ENCODE data around the gene TBC1D5. TPM values are rescaled to one million over a fixed set of nuclear protein-coding genes. Genes with fewer than 3 reads are reported as not detected.

The TBC1D5 gene
- total and polyA plus RNA-seq, 2 of the 4 experiments (the other 2 are of a cell fraction), result 16.4 to 57.0 TPM

DNA sequence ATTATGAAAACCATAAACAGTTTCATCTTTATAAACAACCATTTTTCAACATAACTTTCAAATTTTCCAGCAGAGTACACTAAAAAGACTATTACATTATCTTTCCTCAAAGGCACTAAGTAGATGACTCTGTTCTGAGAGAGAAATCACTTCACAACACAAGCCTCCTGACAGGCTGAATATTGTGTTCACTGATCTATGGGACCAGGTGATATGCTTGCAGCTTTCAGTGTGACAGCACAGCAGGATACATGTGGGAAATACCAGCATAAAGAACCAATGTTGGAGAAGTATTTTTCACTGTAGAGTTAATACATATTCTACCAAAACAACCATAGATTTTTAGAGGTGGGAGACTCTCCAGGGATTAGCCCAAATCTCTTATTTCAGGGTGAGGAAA is 507.1 kb downstream of the TBC1D5 start:
- ChIA-PET CTCF (interaction anchor here (1.2 kb wide), 1 partner anchor 639 kb away, joined by 3 read pairs; no protein-coding TSS in a partner anchor), POLR2A (ENCODE audit: unreplicated experiment) (no interaction called here)
- Histone ChIP-seq H3K9ac (ENCODE audit: low read depth, low read length) (no peak overlapping the region), H3K4ac (ENCODE audit: low read depth, low read length) (no peak overlapping the region), H3K27me3 (ENCODE audit: control insufficient read depth, insufficient read depth, low read length) (no peaks in the 10 kb centered on the region), H3K14ac (replicated peaks; ENCODE audit: low read depth, low read length) (no peak overlapping the region), H2BK120ac (ENCODE audit: low read depth, low read length) (no peak overlapping the region), H3K4me3 (ENCODE audit: insufficient read depth, low read depth, low read length) (no peak overlapping the region), H3K79me1 (ENCODE audit: low read depth in 1 of 2, low read length in 2 of 2) (no peaks in the 10 kb centered on the region), H2BK20ac (ENCODE audit: low read depth, low read length) (no peak overlapping the region), H4K91ac (ENCODE audit: insufficient read depth, low read depth, low read length) (no peak overlapping the region), H2AK5ac (ENCODE audit: low read depth, low read length) (no peak overlapping the region), H3K36me3 (ENCODE audit: control insufficient read depth, insufficient read depth, low read length) (no peaks in the 10 kb centered on the region), H4K20me1 (ENCODE audit: insufficient read depth, low read length) (no peaks in the 10 kb centered on the region), H3K27ac (ENCODE audit: insufficient read depth, low read length) (no peak overlapping the region), H2AK9ac (replicated peaks; ENCODE audit: low read depth, low read length, poor library complexity) (no peak overlapping the region), H2AFZ (replicated peaks; ENCODE audit: low read length, poor library complexity) (no peak overlapping the region), H4K5ac (ENCODE audit: low read depth, low read length) (no peak overlapping the region), H3K4me2 (ENCODE audit: low read depth, low read length) (no peak overlapping the region), H3K4me1 (ENCODE audit: control insufficient read depth, insufficient read depth, low read length) (no peaks in the 10 kb centered on the region), H3K9me3 (ENCODE audit: control insufficient read depth, insufficient read depth, low read length) (no peaks in the 10 kb centered on the region), H2BK5ac (ENCODE audit: low read depth, low read length, poor library complexity, severe bottlenecking) (no peak overlapping the region), H3K18ac (ENCODE audit: low read depth, low read length) (no peak overlapping the region), H4K8ac (ENCODE audit: low read depth in 2 of 2, low read length in 2 of 2) (no peak overlapping the region), H3K56ac (ENCODE audit: extremely low read depth, insufficient read depth, low read length) (no peak overlapping the region), H3K9me1 (ENCODE audit: insufficient read depth, low read length) (no peaks in the 10 kb centered on the region; the same call in 1 of the 2 replicates), H3K23ac (ENCODE audit: low read depth, low read length) (no peak overlapping the region), H2BK15ac (ENCODE audit: low read depth, low read length) (no peak overlapping the region)
- no peak for TF ChIP-seq POLR2A (IDR thresholded peaks at IDR 0.05; ENCODE audit: low read depth, low read length)
- no TSS peak for BruUV-seq (replicated peaks)
- in situ Hi-C loops (cut with MboI; ENCODE audit: low sequenced_read_pairs), result loop anchor here (5.0 to 25.0 kb wide), 2 partner anchors 633 to 948 kb away; no protein-coding TSS in a partner anchor
- ATAC-seq (ENCODE audit: low read depth), result no peak
- intact Hi-C loops (cut with micrococcal nuclease), result loop anchor here (10.0 kb wide), 2 partner anchors 351 to 961 kb away; partner anchors contain the start of gene PLCL2
- DNase-seq, result no peak
- dilution Hi-C loops (cut with HindIII; ENCODE audit: low sequenced_read_pairs, unreplicated experiment), result no loop called here

All from IMR-90 (cell line).